Sigmoid colon (tissue), 4 donors: ENCODE measurements around the gene MAPK6.

Source experiments
- CTCF ChIP-seq, 4 experiments: fragments of 450-650 bp in 3 of 4; fragments of 200-600 bp in 1 of 4; IDR thresholded peaks; one replicate each; pipeline ENCODE4 v1.5.1; 2016 to 2019; ENCODE audit warnings: antibody characterized with exemption in 4 of 4, mild to moderate bottlenecking in 3 of 4, moderate library complexity in 2 of 4
- EP300 ChIP-seq, 4 donors: sonication (generic); formaldehyde crosslinking; IDR thresholded peaks; one replicate each; pipeline ENCODE4 v1.6.1; 2017; ENCODE audit warnings: antibody characterized with exemption in 4 of 4
- POLR2A ChIP-seq, 2 donors: fragments of 450-650 bp; IDR thresholded peaks; one replicate each; pipeline ENCODE4 v1.6.1; 2016; ENCODE audit warnings: antibody characterized with exemption in 2 of 2, mild to moderate bottlenecking in 2 of 2, moderate library complexity in 2 of 2

GRCh38 chr15:52023169-52023922 lies 4.3 kb downstream of the MAPK6 start:
- TF ChIP-seq CTCF (IDR thresholded peaks at IDR 0.05) (no peak), POLR2A (IDR thresholded peaks at IDR 0.05) (no peak), EP300 (IDR thresholded peaks at IDR 0.05) (no peak)
